H9 (cell line): ENCODE data around the gene ENTR1. TPM values are rescaled to one million over a fixed set of nuclear protein-coding genes. Genes with fewer than 3 reads are reported as not detected.
A peak's percentile ranks its signal among the peaks of the same experiment; 100 is the strongest.

Experiments
- DNase-seq: peaks from one replicate; pipeline ENCODE4 v3.0.0-alpha.2; 2017
- H2AFZ ChIP-seq: one replicate; pipeline ENCODE4 v1.6.1; 2013; ENCODE audit warnings: mild to moderate bottlenecking, low read length, control low read depth, moderate library complexity
- H2AK5ac ChIP-seq: 2 replicates; pipeline ENCODE4 v1.6.1; 2013; ENCODE audit warnings: low read length, control low read depth, mixed read lengths; ENCODE audit not compliant: insufficient read length
- H2BK120ac ChIP-seq: one replicate; pipeline ENCODE4 v1.6.1; 2013; ENCODE audit warnings: low read depth, mild to moderate bottlenecking, low read length, control low read depth, inconsistent platforms; ENCODE audit not compliant: poor library complexity, severe bottlenecking
- H2BK12ac ChIP-seq: 2 replicates; pipeline ENCODE4 v1.6.1; 2013; ENCODE audit warnings: low read length, control low read depth, mixed read lengths, low read depth; ENCODE audit not compliant: insufficient read length
- H2BK15ac ChIP-seq: 2 replicates; pipeline ENCODE4 v1.6.1; 2013; ENCODE audit warnings: low read depth, low read length, control low read depth
- H2BK20ac ChIP-seq: one replicate; pipeline ENCODE4 v1.6.1; 2013; ENCODE audit warnings: low read depth, mild to moderate bottlenecking, low read length, control low read depth, inconsistent platforms; ENCODE audit not compliant: poor library complexity, severe bottlenecking
- H2BK5ac ChIP-seq: 2 replicates; pipeline ENCODE4 v1.6.1; 2013; ENCODE audit warnings: low read length, control low read depth, mixed read lengths; ENCODE audit not compliant: insufficient read length
- H3K14ac ChIP-seq: 2 replicates; pipeline ENCODE4 v1.6.1; 2013; ENCODE audit warnings: low read length, control low read depth; ENCODE audit not compliant: insufficient read depth
- H3K18ac ChIP-seq: 2 replicates; pipeline ENCODE4 v1.6.1; 2013; ENCODE audit warnings: low read depth, mild to moderate bottlenecking, mixed read lengths, low read length, control low read depth; ENCODE audit not compliant: insufficient read length
- H3K23ac ChIP-seq: 2 replicates; pipeline ENCODE4 v1.6.1; 2013; ENCODE audit warnings: low read length, control low read depth, mixed read lengths, low read depth; ENCODE audit not compliant: insufficient read length
- H3K23me2 ChIP-seq: 2 replicates; pipeline ENCODE4 v1.6.1; 2013; ENCODE audit warnings: low read depth, mild to moderate bottlenecking, mixed read lengths, low read length, control low read depth; ENCODE audit not compliant: insufficient read length, poor library complexity, severe bottlenecking
- H3K27ac ChIP-seq: 2 replicates; pipeline ENCODE4 v1.5.1; 2013; ENCODE audit warnings: low read length, control low read depth, mixed read lengths, low read depth; ENCODE audit not compliant: insufficient read length
- H3K27me3 ChIP-seq: 2 replicates; pipeline ENCODE4 v1.6.1; 2013; ENCODE audit warnings: low read length, control low read depth, inconsistent platforms; ENCODE audit not compliant: insufficient read depth
- H3K4ac ChIP-seq: 2 replicates; pipeline ENCODE4 v1.6.1; 2013; ENCODE audit warnings: low read depth, mild to moderate bottlenecking, control low read depth, inconsistent platforms, low read length, moderate library complexity
- H3K4me1 ChIP-seq: 2 replicates; pipeline ENCODE4 v1.6.1; 2013; ENCODE audit warnings: low read length, control low read depth, inconsistent platforms; ENCODE audit not compliant: insufficient read depth
- H3K4me2 ChIP-seq: 2 replicates; pipeline ENCODE4 v1.6.1; 2013; ENCODE audit warnings: low read length, control low read depth, mixed read lengths; ENCODE audit not compliant: insufficient read length, insufficient read depth
- H3K56ac ChIP-seq: 2 replicates; pipeline ENCODE4 v1.6.1; 2013; ENCODE audit warnings: low read depth, mild to moderate bottlenecking, mixed read lengths, low read length, control low read depth; ENCODE audit not compliant: insufficient read length
- H3K79me1 ChIP-seq: 2 replicates; pipeline ENCODE4 v1.6.1; 2013; ENCODE audit warnings: low read depth, mild to moderate bottlenecking, moderate library complexity, low read length, control low read depth, inconsistent platforms; ENCODE audit not compliant: insufficient read depth, poor library complexity, severe bottlenecking
- H3K79me2 ChIP-seq: 2 replicates; pipeline ENCODE4 v1.6.1; 2013; ENCODE audit warnings: low read length, control low read depth, inconsistent platforms; ENCODE audit not compliant: insufficient read depth
- H3K9ac ChIP-seq: 2 replicates; pipeline ENCODE4 v1.6.1; 2013; ENCODE audit warnings: low read length, control low read depth, mixed read lengths; ENCODE audit not compliant: insufficient read length; ENCODE audit errors: extremely low read depth
- H3K9me3 ChIP-seq: one replicate; pipeline ENCODE4 v1.6.1; 2013; ENCODE audit warnings: low read depth, low read length, inconsistent platforms; ENCODE audit not compliant: control insufficient read depth
- H3T11ph ChIP-seq: one replicate; pipeline ENCODE4 v1.6.1; 2013; ENCODE audit warnings: mild to moderate bottlenecking, low read length, control low read depth, inconsistent platforms
- H4K20me1 ChIP-seq: one replicate; pipeline ENCODE4 v1.6.1; 2013; ENCODE audit not compliant: control insufficient read depth, insufficient read length, insufficient read depth
- H4K5ac ChIP-seq: 2 replicates; pipeline ENCODE4 v1.6.1; 2013; ENCODE audit warnings: low read depth, mild to moderate bottlenecking, mixed read lengths, low read length, control low read depth; ENCODE audit not compliant: insufficient read length
- H4K8ac ChIP-seq: replicated peaks from 2 replicates; pipeline ENCODE4 v1.6.1; 2013; ENCODE audit warnings: low read length, control low read depth, mixed read lengths, low read depth; ENCODE audit not compliant: insufficient read length
- H4K91ac ChIP-seq: 2 replicates; pipeline ENCODE4 v1.6.1; 2013; ENCODE audit warnings: low read depth, mild to moderate bottlenecking, moderate library complexity, mixed read lengths, low read length, control low read depth; ENCODE audit not compliant: insufficient read length
- H3K27ac Mint-ChIP-seq, 3 experiments: 2 replicates in 2 of 3; 3 replicates in 1 of 3; pipeline ENCODE4 v1.8.0; 2020 to 2021; ENCODE audit warnings: mixed read lengths in 3 of 3, mild to moderate bottlenecking in 1 of 3, moderate library complexity in 1 of 3
- H3K27me3 Mint-ChIP-seq: 2 replicates; pipeline ENCODE4 v1.8.0; 2021; ENCODE audit warnings: low read depth, mild to moderate bottlenecking, moderate library complexity, mixed read lengths
- H3K36me3 Mint-ChIP-seq, 3 experiments: 2 replicates in 2 of 3; 3 replicates in 1 of 3; pipeline ENCODE4 v1.8.0; 2020 to 2021; ENCODE audit warnings: low read depth in 3 of 3, mixed read lengths in 3 of 3; ENCODE audit not compliant: insufficient read depth in 1 of 3
- H3K4me1 Mint-ChIP-seq, 2 experiments: 2 replicates each; pipeline ENCODE4 v1.8.0; 2020; ENCODE audit warnings: mixed read lengths in 2 of 2
- H3K4me3 Mint-ChIP-seq, 2 experiments: 2 replicates in 1 of 2; 3 replicates in 1 of 2; pipeline ENCODE4 v1.8.0; 2020 to 2021; ENCODE audit warnings: mild to moderate bottlenecking in 2 of 2, mixed read lengths in 2 of 2, moderate library complexity in 1 of 2
- H3K9me3 Mint-ChIP-seq, 2 experiments: 2 replicates in 1 of 2; 3 replicates in 1 of 2; pipeline ENCODE4 v1.8.0; 2020; ENCODE audit warnings: mild to moderate bottlenecking in 2 of 2, mixed read lengths in 2 of 2, moderate library complexity in 1 of 2
- CTCF ChIP-seq: fragments of 200-600 bp; sonication (generic); conservative IDR thresholded peaks from 3 replicates; pipeline ENCODE4 v1.8.0; 2021; ENCODE audit warnings: antibody characterized with exemption, mild to moderate bottlenecking
- WGBS: extraction: QIAGEN DNeasy Blood & Tissue Kit; methylation state at CpG from one replicate; pipeline ENCODE4 v1.1.7; 2013; ENCODE audit warnings: missing lambda C conversion rate, low lambda C conversion rate, mixed read lengths; ENCODE audit not compliant: insufficient read length; ENCODE audit errors: extremely low coverage; 5-methylcytosine and 5-hydroxymethylcytosine counted together
- total RNA-seq: library from RNA; stranded (reverse); gene quantifications from 2 replicates; pipeline ENCODE4 v1.2.1, GENCODE V29; 2021

ENTR1 gene
- total RNA-seq, 1 experiment from 2014 or later, result 108 TPM

- H3K36me3 Mint-ChIP-seq, result peaks cover 51 to 87% (median 84%) of the 10 kb centered on the region in 3 experiments; a peak in 6 of 7 replicates
- no peaks in the 10 kb centered on the region for H3K4me1 Mint-ChIP-seq
- no CpG with 5 or more reads among the region's 25 CpGs for WGBS
- H3K9me3 Mint-ChIP-seq, result no peaks in the 10 kb centered on the region
- H3K27ac ChIP-seq, result no peak overlapping the region
- H3K23me2 ChIP-seq, result no peaks in the 10 kb centered on the region
- H4K91ac ChIP-seq, result no peak overlapping the region
- peak overlapping the region in 1 of 3 experiments; percentile 70; a peak in 1 of 7 replicates for H3K27ac Mint-ChIP-seq
- no peak overlapping the region for H3K4me3 Mint-ChIP-seq
- H2BK12ac ChIP-seq, result no peak overlapping the region
- H3K4ac ChIP-seq, result no peak overlapping the region
- H3K79me2 ChIP-seq, result no peaks in the 10 kb centered on the region
- H2BK15ac ChIP-seq, result no peak overlapping the region
- H4K5ac ChIP-seq, result no peak overlapping the region
- no peak overlapping the region for H2AK5ac ChIP-seq
- no peaks in the 10 kb centered on the region for H3K4me1 ChIP-seq
- no peaks in the 10 kb centered on the region for H3K9me3 ChIP-seq
- H3K27me3 Mint-ChIP-seq, result no peaks in the 10 kb centered on the region
- H2BK5ac ChIP-seq, result no peak overlapping the region
- no peak overlapping the region for H2AFZ ChIP-seq
- H3K4me2 ChIP-seq, result no peak overlapping the region
- no peak for TF ChIP-seq CTCF
- no peak overlapping the region for H3T11ph ChIP-seq
- H4K20me1 ChIP-seq, result no peaks in the 10 kb centered on the region
- H3K56ac ChIP-seq, result no peak overlapping the region
- DNase-seq, result no peak
- H3K23ac ChIP-seq, result no peak overlapping the region
- no peak overlapping the region for H2BK120ac ChIP-seq
- no peak overlapping the region for H3K9ac ChIP-seq
- no peak overlapping the region for H4K8ac ChIP-seq
- no peak overlapping the region for H3K14ac ChIP-seq
- no peak overlapping the region for H3K18ac ChIP-seq
- no peak overlapping the region for H2BK20ac ChIP-seq
- no peaks in the 10 kb centered on the region for H3K27me3 ChIP-seq
- H3K79me1 ChIP-seq, result no peaks in the 10 kb centered on the region
These were observed 43.8 kb upstream of the ENTR1 start for GRCh38 chr9:136454026-136454796.
